Hepatocyte (in vitro differentiated cells): ENCODE results near the gene L3HYPDH.

ENCODE experiments used
- CTCF ChIP-seq: fragments of 200-600 bp; sonication (generic); IDR thresholded peaks from 2 replicates; pipeline ENCODE4 v1.5.1; 2016; ENCODE audit warnings: antibody characterized with exemption, mild to moderate bottlenecking; ENCODE audit not compliant: poor library complexity
- EZH2 ChIP-seq: fragments of 200-600 bp; sonication (generic); IDR thresholded peaks from 2 replicates; pipeline ENCODE4 v1.6.1; 2016; ENCODE audit warnings: antibody characterized with exemption, mild to moderate bottlenecking, borderline replicate concordance

GRCh38 chr14:59507752-59508103 is 23.5 kb upstream of the L3HYPDH start:
- TF ChIP-seq CTCF (no peak), EZH2 (no peak)
